ENCODE measurements around the gene NR3C2. TPM values are rescaled to one million over a fixed set of nuclear protein-coding genes. Genes with fewer than 3 reads are reported as not detected.

NR3C2 gene
- polyA plus RNA-seq, 1 of the 3 experiments (the other 2 are of a cell fraction): 0.02 TPM

DNA sequence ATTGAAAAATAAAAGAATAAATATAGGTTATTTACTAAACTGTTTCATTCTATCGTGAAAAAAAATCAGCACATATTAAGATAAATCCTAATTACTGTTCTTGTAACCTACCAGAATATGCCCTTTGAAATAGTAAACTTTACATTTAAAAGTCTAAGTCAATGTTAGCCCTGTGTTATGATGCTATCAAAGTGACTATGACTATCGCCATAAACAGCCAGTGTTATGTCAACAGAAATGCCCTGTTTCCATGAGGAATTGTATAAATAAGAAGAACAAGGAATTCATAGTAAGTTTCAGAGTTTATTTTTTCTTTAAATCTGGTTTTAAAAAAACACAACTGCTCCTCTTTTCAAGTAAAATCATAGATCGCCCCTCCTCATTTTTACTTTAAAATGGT is 11.4 kb downstream of the NR3C2 start (continued):
- TF ChIP-seq TAF1 (IDR thresholded peaks at IDR 0.05; ENCODE audit: borderline replicate concordance, low read depth, low read length): no peak
- TF ChIP-seq, protein P1, sequence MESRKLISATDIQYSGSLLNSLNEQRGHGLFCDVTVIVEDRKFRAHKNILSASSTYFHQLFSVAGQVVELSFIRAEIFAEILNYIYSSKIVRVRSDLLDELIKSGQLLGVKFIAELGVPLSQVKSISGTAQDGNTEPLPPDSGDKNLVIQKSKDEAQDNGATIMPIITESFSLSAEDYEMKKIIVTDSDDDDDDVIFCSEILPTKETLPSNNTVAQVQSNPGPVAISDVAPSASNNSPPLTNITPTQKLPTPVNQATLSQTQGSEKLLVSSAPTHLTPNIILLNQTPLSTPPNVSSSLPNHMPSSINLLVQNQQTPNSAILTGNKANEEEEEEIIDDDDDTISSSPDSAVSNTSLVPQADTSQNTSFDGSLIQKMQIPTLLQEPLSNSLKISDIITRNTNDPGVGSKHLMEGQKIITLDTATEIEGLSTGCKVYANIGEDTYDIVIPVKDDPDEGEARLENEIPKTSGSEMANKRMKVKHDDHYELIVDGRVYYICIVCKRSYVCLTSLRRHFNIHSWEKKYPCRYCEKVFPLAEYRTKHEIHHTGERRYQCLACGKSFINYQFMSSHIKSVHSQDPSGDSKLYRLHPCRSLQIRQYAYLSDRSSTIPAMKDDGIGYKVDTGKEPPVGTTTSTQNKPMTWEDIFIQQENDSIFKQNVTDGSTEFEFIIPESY (IDR thresholded peaks at IDR 0.05; ENCODE audit: borderline replicate concordance, low read depth): no peak
- no peak for TF ChIP-seq GABPA (IDR thresholded peaks at IDR 0.05; ENCODE audit: low read depth)

DNA sequence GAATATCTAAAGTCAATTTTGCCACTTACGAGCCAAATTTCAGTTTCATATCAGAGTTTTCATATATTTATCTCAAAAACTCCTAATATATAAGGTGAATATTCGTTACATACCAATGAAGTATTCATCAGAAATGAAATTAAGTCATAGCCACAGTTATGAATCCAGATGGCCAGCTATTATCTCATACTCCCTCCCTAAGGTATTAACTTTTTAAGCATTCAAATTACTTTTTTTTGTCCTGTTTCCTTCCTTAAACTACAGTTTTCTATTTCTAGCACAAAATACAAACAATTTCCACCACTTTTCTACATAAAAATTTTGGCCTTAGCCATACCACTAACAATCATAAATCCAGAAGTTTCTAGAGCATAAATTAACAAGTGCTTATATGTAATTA is 13.0 kb downstream of the NR3C2 start:
- H3K27me3 ChIP-seq (ENCODE audit: insufficient read depth): no peaks in the 10 kb centered on the region; the same call in 1 of the 2 replicates
- TF ChIP-seq, protein P1 (IDR thresholded peaks at IDR 0.05; ENCODE audit: borderline replicate concordance, low read depth): no peak
- no peak for TF ChIP-seq NFIC (IDR thresholded peaks at IDR 0.05; ENCODE audit: borderline replicate concordance)
- TF ChIP-seq RXRA (IDR thresholded peaks at IDR 0.05; ENCODE audit: borderline replicate concordance, low read depth): no peak
- TF ChIP-seq, protein P2, sequence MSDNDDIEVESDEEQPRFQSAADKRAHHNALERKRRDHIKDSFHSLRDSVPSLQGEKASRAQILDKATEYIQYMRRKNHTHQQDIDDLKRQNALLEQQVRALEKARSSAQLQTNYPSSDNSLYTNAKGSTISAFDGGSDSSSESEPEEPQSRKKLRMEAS (IDR thresholded peaks at IDR 0.05; ENCODE audit: low read depth): no peak
- no peak for TF ChIP-seq MXI1 (IDR thresholded peaks at IDR 0.05; ENCODE audit: low read depth, low read length)
- no peak for TF ChIP-seq JUND (IDR thresholded peaks at IDR 0.05)
- no peak for TF ChIP-seq POLR2AphosphoS5 (IDR thresholded peaks at IDR 0.05; ENCODE audit: low read depth, low read length)
- TF ChIP-seq GATA2 (CRISPR knock-in tag; IDR thresholded peaks at IDR 0.05): no peak
- no peak for TF ChIP-seq RCOR1 (IDR thresholded peaks at IDR 0.05; ENCODE audit: low read length)
- TF ChIP-seq FOXJ3 (CRISPR knock-in tag; IDR thresholded peaks at IDR 0.05): no peak
- TF ChIP-seq, protein P3, sequence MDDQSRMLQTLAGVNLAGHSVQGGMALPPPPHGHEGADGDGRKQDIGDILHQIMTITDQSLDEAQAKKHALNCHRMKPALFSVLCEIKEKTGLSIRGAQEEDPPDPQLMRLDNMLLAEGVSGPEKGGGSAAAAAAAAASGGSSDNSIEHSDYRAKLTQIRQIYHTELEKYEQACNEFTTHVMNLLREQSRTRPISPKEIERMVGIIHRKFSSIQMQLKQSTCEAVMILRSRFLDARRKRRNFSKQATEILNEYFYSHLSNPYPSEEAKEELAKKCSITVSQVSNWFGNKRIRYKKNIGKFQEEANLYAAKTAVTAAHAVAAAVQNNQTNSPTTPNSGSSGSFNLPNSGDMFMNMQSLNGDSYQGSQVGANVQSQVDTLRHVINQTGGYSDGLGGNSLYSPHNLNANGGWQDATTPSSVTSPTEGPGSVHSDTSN (IDR thresholded peaks at IDR 0.05): no peak
- no peak for TF ChIP-seq RAD21 (IDR thresholded peaks at IDR 0.05; ENCODE audit: low read length)
- TF ChIP-seq EP300 (IDR thresholded peaks at IDR 0.05; ENCODE audit: borderline replicate concordance in 1 of 2, low read depth in 1 of 2, low read length in 1 of 2): no peak
- TF ChIP-seq GABPA (IDR thresholded peaks at IDR 0.05; ENCODE audit: low read depth): no peak
- no peak for TF ChIP-seq ELF1 (IDR thresholded peaks at IDR 0.05)
- TF ChIP-seq, protein P4, sequence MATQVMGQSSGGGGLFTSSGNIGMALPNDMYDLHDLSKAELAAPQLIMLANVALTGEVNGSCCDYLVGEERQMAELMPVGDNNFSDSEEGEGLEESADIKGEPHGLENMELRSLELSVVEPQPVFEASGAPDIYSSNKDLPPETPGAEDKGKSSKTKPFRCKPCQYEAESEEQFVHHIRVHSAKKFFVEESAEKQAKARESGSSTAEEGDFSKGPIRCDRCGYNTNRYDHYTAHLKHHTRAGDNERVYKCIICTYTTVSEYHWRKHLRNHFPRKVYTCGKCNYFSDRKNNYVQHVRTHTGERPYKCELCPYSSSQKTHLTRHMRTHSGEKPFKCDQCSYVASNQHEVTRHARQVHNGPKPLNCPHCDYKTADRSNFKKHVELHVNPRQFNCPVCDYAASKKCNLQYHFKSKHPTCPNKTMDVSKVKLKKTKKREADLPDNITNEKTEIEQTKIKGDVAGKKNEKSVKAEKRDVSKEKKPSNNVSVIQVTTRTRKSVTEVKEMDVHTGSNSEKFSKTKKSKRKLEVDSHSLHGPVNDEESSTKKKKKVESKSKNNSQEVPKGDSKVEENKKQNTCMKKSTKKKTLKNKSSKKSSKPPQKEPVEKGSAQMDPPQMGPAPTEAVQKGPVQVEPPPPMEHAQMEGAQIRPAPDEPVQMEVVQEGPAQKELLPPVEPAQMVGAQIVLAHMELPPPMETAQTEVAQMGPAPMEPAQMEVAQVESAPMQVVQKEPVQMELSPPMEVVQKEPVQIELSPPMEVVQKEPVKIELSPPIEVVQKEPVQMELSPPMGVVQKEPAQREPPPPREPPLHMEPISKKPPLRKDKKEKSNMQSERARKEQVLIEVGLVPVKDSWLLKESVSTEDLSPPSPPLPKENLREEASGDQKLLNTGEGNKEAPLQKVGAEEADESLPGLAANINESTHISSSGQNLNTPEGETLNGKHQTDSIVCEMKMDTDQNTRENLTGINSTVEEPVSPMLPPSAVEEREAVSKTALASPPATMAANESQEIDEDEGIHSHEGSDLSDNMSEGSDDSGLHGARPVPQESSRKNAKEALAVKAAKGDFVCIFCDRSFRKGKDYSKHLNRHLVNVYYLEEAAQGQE (IDR thresholded peaks at IDR 0.05; ENCODE audit: low read depth, low read length): no peak
- no peak for TF ChIP-seq YY1 (IDR thresholded peaks at IDR 0.05; ENCODE audit: low read depth)
- no peak for TF ChIP-seq FOXM1 (IDR thresholded peaks at IDR 0.05; ENCODE audit: low read depth)
- TF ChIP-seq, protein P5, sequence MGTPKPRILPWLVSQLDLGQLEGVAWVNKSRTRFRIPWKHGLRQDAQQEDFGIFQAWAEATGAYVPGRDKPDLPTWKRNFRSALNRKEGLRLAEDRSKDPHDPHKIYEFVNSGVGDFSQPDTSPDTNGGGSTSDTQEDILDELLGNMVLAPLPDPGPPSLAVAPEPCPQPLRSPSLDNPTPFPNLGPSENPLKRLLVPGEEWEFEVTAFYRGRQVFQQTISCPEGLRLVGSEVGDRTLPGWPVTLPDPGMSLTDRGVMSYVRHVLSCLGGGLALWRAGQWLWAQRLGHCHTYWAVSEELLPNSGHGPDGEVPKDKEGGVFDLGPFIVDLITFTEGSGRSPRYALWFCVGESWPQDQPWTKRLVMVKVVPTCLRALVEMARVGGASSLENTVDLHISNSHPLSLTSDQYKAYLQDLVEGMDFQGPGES (IDR thresholded peaks at IDR 0.05; ENCODE audit: low read depth, low read length): no peak
- TF ChIP-seq CHD2 (IDR thresholded peaks at IDR 0.05; ENCODE audit: low read length, partially characterized antibody): no peak
- H3K9ac ChIP-seq: no peak overlapping the region
- no peaks in the 10 kb centered on the region for H3F3A ChIP-seq (replicated peaks; ENCODE audit: insufficient read depth)
- no peaks in the 10 kb centered on the region for H4K20me1 ChIP-seq (ENCODE audit: insufficient read depth)
- H3K27ac ChIP-seq (ENCODE audit: low read depth in 2 of 2, low read length in 1 of 2): no peak overlapping the region
- no peaks in the 10 kb centered on the region for H3K36me3 ChIP-seq (replicated peaks in 1 of 2; ENCODE audit: control insufficient read depth in 1 of 2, insufficient read depth in 2 of 2, low read length in 1 of 2)
- POLR2A ChIA-PET: no interaction called here
- no peak overlapping the region for H3K4me2 ChIP-seq
- no peaks in the 10 kb centered on the region for H3K9me2 ChIP-seq
- DNase-seq: no peak
- WGBS (ENCODE audit: low lambda C conversion rate): 10% methylated on average over 2 of the region's 2 CpGs
- H3K79me2 ChIP-seq (ENCODE audit: insufficient read depth): no peaks in the 10 kb centered on the region
- CTCF ChIA-PET: no interaction called here
- no peaks in the 10 kb centered on the region for H3K9me3 ChIP-seq
- no peak overlapping the region for H3K4me3 ChIP-seq (ENCODE audit: low read depth in 2 of 2, low read length in 1 of 2)
- H3K4me1 ChIP-seq (ENCODE audit: control insufficient read depth in 1 of 2, insufficient read depth in 2 of 2, low read depth in 1 of 2, low read length in 1 of 2): peaks cover 0 to 3% of the 10 kb centered on the region in 2 experiments; a peak in 2 of 4 replicates
- no peak overlapping the region for H2AFZ ChIP-seq (ENCODE audit: low read depth)

Data from SK-N-SH (cell line).